ELR (cell line): ENCODE data around the gene NPR2.

ENCODE experiments used
- DNase-seq: peaks from one replicate; pipeline ENCODE4 v3.0.0-alpha.2; 2015; ENCODE audit warnings: low read depth

Gene NPR2

DNA sequence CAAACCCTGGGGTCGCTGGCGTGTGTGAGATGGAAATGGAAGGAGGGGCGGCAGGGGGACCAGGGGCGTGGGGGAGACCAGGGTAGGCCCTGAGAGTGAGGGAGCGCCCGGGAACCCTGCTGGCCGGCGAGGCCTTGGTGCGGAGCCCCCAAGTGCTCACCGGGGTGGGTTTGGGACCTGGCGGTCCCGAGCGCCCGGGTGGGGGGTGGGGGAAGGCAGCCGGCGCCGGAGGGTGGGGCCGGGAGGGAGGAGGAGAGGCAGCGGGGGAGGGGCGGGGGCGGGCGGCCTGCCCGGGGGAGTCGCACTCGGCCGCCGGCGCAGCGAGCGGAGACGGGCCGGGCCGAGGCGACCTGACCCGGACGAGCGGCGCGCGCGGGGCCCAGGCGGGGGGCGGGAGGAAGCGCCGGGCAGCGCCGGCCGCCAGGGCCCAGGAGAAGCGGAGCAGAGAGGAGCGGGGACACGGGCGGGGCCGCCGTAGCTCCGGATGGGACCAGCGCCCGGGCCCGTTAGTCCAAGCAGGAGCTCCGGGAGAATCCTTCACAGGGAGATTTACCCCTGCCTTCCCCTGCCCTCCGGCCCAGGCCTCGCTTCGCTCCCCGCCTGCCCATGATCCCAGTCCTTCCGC, at the start of gene NPR2:
TSS of gene NPR2 (plus strand) at position 295 of the 625 bp plus-strand sequence. CDS start 818 bp downstream, outside the sequence.
- peak; percentile 61 for DNase-seq

DNA sequence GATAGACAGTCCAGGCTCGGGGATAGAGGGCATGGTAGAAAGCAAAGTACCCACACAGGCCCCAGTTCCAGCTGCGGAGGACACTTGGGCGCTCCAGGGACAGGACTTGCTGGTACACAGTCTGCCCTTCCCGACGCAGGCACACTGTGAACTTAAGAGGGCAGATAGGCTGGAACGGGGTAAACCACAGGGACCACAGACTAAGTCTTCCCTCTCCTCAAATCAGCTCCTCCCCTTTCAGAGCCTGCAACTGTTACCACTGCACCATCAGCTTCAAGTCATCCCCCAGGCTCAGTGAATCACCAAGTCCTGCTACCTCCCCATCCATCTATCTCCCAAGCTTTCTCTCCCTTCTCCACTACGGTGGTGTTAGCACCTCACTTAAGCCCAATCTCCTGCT, 49.7 kb upstream of the NPR2 start:
- no peak for DNase-seq

DNA sequence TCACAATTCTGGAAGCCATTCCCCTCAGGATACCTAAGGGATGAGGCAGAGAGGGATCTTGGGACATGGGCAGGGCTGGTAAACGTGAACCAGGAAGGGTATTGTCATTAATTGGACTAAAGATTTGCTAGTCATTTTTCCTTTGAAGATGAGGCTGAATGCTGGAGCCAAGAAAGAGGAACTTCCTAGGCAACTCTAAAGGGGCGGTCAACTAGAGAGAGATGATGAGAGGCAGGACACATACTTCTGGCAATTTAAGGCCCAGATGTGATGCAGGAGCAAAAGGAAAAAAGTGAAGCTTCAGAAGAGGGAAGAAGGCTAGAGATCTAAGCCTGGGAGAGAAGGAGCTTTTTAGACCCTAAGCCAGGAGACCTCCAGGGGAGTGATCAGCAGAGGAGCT, 47.9 kb upstream of the NPR2 start:
- DNase-seq: no peak

DNA sequence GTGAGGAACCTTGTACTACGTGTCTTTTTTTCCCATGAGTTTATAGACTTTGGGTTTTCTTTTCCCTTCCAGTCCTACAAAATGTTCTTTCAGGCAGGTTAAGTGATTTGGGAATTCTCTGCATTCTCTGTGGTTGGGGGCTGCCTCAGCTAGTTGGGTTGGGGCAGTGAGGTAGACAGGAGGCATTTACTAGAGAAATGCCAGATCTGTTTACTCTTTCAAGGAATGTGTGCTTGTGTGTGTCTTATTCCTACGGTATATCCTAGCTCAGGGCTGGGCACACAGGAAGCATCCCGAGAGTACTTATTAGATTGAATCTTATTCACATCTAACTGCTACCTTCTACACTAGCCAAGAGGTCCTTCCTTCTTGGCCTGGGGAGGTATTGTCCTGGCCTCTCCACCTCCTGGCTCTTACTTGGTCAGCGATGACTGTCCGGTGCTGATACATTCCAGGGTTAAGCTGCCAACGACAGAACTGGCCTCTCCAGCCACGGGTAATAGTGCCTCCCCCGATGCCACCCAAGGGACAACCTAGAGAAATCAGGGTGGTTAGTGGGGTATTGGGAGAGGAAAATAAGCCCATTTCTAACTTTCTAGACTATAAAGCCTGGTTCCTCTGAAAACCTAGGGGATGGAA, 47.4 kb upstream of the NPR2 start:
- DNase-seq: no peak

DNA sequence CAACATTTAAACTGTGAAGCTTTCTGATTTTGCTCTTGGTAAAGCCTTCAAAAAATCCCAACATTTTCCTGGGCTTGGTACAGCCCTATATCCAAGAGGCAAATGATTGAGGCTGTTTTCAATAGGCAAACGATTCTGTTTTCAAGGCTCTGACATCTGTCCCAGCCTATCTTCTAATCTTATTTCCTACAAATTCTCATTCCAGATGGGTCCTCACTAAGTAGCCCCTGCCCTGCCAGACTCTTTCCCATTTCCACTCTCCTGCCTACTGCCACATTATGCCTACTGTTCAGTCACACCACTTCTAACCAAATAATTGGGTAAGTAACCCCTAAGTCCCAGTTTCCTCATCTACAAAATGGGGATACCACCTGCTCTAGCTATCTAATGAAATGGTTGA, 45.8 kb upstream of the NPR2 start:
- DNase-seq: no peak

DNA sequence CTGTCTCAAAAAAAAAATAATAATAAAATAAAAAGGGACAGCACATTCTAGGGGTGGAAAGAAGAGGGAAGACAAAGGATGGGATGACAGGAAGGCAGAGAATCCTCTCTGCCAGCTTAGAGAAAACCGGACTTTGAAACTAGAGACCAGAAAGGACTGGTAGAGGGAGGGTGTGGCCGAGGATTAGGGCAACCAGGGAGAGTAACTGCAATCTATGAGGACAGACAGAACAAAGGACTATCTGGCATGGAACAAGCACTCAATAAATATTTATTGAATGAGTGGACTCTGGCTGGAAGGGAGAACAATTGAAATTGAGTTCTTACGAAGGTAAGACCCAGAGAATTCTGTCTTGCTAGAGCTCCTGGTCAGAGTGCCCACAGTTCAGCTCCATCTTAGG, 44.8 kb upstream of the NPR2 start:
- peak; percentile 22 for DNase-seq

DNA sequence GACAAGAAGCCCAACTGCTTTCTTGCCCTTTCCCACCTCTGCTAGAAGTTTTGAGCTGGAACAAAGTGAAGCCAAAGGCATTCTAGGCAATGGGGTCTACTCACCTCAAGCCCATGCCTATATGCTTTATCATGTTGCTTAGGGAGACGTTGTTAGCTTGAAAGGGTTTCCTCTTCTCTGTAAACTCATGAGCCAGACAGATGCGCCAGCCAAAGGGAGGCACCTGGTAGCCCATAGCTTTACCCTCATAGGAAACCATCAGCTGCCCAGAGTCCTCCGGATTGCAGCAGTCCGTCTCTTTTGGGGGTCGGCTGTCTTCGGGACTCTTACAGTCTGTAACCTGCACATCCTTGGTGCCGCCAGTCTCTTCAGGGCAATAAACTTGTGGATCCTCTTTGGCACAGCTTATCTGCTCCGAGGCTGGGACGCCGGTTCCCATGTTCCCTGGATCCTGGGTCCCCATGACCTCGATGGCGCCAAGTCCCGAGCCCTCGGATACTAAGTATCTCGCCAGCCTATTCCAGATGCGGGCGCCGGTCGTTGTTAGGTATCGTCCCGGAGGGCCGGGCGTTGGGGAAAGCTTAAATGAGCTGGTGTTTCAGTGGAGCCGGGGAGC, 43.0 kb upstream of the NPR2 start:
- peak; percentile 43 for DNase-seq

DNA sequence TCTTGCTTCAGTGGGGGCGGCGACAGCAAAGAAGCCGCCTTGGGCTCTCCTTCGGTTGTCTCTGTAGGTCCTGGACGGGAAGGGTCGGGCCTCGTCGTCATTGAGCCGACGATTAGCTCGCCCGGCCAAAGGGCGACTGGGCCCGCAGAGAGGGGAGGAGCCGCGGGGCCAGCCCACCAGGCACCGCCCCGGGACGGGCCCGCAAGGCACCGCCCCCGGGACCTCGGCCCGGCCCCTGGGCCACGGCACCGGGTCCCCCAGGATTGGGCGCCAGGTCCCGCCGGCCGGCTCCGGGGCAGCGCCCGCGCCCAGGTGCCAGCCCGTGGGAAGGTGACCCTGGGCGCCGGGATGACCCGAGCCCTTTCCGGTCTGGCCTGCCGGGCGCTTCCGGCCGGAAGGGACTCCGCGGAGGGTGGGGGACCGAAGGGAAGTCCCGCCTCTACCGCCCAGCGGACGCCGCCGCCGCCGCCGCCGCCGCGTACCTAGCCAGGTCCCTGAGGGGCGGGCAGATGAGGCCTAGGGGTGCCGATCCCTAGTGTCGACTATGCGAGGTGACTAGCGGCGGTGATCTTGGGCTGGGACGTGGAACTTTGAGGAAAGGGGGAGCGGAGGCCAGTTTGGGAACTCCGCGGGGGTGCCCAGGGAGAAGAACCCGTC, 42.4 kb upstream of the NPR2 start, which contains the start of the genes GBA2 and RGP1:
TSS of gene GBA2 (minus strand) at position 371 of the 657 bp plus-strand sequence. CDS start 524 bp downstream, outside the sequence.
TSS of gene RGP1 (plus strand) at position 430 of the 657 bp plus-strand sequence. CDS start 469 bp downstream, outside the sequence.
- peak; percentile 83 for DNase-seq

DNA sequence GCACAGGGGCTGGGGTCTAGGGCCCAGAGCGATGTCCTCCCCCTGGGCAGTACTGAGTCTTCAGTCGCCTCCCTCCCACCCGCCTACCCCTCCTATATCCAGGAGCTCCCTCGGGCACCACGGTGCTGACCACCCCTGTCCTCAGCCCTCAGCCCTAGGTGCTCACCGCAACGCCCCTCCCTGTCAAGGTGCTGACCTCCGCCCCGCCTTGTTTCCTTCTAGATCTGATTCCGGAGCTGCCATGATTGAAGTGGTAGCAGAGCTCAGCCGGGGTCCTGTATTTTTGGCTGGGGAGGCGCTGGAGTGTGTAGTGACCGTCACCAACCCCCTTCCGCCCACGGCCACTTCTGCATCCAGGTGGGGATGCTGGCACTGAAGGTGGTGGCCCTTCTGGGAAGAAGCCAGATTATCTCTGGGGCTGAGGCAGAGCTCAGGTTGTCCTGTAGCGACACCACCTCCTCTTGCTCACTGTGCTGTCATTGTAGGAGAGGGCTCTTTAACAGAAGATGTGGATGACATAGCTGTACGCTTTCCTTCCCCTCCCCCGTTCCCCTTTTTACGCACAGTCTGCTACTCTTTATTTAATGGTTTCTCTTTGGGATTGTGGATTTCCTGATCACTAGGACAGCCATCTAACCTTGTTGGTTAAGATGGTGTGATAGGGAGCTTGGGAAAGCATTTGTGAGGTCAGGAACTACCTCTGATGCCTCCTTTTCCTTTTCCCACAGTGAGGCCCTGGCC, 41.7 kb upstream of the NPR2 start:
- DNase-seq: peak; percentile 31

DNA sequence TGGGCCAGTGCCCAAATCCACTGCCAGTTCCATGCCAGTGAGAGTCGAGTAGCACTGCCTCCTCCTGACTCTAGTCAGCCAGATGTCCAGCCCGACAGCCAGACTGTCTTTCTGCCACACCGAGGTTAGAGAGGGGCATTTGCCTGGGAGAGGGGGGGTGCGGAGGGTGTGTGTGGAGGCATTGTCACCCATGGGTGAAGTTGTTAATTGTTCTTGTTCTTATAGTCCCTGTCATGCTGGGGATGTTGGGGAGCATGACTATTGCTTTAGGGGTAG, 41.2 kb upstream of the NPR2 start:
- no peak for DNase-seq

DNA sequence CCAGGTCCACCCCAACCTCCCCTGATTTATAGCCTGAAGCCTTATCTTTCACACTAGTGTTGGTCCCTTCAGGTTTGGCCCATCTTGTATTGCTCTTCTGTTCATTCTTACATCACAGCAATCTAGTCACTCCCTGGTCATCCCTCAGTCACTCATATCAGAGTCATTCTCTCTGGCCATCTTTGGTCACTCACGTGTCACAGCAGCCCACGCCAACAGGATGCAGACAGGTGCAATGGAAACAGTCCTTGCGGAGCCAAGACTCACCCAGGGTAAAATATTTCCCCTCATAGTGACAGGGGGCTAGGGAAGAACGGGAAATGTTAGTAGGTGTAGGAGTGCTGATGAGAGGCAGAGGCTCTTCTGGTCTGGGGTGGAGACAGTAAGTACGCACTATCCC, 37.9 kb upstream of the NPR2 start:
- no peak for DNase-seq

DNA sequence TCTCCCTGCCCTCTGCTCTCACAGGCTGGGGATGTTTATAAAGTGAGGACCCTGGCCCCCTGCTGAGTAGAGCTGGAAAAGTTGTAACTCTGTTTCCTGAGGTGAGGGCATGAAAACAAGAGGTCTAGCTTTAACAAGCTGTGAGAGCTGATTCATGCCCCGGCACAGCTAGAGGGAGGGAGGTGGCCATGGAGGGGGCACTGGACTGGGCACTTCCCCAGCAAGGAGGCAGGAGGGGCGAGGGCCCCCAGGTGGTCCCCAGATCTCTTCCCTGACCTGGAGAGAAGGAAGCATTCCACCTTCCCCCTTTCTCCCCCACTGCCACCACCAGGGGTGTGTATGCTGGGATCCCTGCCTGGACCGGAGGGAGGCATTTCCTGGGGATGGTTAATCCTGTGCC, 37.1 kb upstream of the NPR2 start, which contains the start of gene MSMP:
TSS of gene MSMP (minus strand) at position 13 of the 400 bp plus-strand sequence. CDS start 147 bp downstream, outside the sequence.
- no peak for DNase-seq

DNA sequence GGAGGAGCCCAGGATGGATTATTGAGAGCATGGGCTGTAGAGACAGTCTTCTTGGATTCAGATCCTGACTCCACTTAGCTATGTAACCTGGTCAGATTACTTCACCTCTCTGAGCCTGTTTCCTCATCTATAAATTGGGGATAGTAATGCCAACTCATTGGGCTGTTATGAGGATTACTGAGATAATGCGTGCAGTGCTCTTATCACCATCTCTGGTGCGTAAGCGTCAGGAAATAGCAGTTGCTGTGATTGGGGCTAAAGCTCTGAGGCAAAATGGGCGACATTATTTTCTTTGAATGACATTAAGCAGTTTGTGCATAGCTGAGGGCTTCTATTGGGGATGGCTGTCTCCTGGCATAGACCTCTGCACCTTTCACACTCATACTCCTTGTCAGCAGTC, 36.3 kb upstream of the NPR2 start:
- DNase-seq: no peak

DNA sequence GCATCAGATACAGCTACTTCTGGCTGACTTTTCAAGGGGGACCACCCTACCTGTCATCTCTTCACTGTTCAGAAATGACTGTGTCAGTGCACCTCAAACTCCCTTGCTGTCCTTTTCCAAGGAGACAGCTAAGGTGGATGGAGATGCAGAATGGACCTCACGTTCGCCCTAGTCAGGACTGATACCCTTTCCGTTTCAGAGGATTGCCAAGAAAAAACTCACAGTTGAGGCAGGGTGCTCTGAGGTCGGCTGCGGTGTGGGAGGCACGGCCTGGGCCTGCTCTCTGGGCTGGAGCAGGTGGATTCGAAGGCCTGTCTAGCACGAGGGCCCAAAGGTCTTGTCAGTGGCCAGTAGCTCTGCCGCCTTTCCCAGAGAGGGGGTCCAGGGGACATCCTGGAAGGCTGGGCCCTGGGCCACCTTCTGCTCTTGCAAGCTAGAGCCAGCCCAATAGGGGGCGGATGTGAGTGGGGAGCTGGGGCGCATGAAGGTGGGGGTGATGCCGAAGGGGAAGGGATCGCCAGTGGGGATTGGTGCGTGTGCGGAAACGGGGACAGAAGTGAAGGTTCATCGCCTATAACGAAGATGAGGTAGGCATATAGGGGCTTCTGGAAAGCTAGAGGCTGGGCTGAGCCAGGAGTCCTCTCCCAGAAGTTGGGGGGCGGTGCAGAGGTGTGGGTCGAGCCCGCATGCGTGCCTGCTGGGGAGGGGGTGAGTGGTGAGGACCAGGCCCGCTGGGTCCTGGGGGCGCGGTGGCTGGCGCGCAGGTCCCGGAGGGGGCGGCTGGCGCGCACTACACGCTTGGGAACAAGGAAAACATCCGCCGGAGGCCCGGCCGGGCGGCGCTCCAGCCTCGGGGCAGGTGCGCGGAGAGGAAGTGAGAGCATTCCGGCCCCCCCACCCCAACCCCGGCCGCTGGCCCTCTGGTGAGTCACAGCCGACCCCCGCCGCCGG, 34.8 kb upstream of the NPR2 start:
- peak; percentile 71 for DNase-seq

DNA sequence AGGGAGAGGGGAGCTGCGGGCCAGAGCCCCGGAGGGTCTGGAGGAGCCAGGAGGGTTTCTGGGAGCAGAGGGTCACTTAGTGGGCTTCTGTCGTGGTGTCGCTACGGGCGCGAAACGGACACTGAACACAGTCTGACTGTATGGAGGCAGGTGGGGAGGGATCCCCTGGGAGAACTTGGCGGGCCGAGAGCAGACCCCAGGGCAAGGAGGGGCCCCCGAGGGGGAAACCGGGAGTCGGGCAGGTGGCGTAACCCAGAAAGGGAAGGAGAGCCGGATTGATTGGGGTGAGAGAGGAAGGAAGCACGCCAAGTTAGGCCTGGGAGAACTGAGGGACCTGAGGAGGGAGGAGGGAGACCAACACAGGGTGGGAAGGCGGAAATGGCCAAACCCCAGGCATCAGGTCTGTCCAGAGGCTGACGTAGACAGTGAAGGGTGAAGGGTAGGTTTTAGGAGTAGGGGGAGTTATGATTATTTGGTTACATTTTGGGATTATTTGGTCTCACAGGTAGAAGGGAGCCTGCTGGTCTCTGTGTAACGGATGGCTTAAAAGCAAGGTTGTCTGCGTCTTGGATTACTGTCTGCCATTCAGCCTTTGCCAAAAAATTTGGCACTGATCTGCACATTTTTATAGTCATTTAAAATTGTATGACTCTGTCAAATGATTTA, 34.0 kb upstream of the NPR2 start:
- peak; percentile 64 for DNase-seq

DNA sequence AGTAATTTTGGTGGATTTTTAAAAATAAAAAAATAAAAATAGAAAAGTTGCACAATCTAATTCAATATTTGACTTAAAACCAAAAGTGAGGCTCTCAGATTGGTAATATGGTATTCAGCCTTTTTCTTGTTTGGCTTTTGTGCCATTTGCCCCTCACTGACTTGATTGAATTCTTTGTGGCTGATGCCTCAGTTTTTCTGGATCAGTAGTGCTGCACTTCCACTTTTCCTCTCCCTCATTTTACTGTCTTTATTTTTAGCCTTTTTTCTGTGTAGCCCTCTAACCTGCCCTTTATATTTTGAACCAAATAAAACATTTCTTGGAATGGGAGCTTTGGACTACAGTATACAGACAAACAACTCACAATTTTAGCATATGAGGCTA, 33.5 kb upstream of the NPR2 start:
- no peak for DNase-seq

DNA sequence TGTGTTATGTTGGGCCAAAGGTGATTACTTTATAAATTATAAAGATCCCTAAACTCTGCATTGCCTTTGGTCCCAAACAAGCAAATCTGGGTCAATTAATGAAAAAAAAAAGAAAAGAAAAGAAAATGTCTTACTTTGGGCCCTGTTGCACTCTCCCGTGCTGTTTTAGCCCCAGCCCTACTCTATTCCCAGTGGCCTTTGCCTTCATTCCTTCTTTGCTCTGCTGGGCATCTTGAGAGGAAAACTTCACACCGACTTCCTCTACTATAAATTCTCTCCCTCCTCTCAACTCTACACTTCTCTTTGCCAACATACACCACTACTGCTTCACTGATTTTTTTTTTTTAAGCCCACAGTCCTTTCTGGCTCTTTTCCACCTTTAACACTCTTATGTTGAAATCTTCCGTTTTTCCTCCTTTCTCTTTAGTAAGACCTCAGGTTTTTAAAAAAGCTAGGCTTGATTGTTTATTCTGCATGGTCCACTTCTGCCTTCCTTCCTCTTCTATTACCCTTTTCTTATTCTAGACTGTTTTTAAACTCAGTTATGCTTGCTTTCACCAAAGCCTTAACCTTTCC, 32.8 kb upstream of the NPR2 start:
- no peak for DNase-seq

DNA sequence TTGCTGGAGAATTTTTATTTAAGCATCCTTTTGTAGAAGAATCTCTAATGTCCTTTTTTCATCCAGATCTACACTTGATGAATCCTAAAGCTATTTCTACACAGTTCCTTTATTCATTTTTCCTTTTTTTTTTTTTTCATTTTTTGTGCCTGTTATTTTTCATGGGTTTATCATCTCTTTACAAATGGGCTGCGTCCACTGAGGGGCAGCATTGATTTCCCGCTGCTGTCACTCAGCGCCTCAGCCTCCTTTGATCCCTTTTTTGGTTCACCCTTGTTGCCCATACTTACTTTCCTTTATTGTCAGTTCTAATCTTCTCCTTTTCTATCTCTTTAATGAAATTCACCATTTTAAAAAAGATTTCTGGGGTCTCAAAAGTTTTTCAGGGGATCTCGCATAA, 31.6 kb upstream of the NPR2 start:
- DNase-seq: no peak

DNA sequence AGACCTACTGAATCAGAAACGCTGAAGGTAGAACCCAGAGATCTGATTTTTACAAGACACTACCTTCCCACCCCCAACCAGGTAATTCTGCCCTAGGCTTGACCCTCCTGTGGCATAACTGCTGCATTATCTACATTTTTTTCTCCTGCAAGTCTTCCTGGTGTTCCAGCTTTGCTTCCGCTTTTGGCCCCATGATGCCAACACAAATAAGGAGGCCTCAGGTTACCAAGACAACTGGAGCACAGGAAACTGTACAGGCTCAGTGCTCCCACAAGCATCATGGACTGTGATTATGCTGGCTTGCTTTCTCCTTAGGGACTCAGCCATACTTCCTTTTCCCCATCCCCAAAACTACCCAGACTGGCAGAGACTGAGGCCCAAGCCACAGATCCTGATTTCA, 30.7 kb upstream of the NPR2 start:
- no peak for DNase-seq

DNA sequence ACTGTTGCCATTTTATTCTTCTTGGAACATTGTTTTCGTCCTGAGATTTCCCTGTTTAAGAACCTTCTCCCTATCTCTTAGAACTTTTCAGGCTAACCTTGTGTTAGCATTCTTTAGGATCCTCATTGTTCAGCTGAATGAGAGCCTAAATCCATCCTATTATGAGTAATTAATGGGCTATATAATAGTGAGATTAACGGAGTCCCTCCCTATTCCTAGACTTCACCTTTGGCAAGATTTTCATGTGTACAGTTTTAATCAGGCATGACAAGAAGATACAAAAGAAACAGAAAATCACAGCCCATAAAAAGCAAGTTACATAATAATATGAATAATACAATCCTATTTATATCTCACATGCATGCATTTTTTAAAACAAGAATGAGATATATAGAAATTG, 28.2 kb upstream of the NPR2 start:
- DNase-seq: no peak
